Ishikawa (cell line): ENCODE data around the gene SIPA1.

Experiments
- CEBPB ChIP-seq: IDR thresholded peaks from 2 replicates; pipeline ENCODE4 v1.6.1; 2012
- CREB1 ChIP-seq: IDR thresholded peaks from 2 replicates; pipeline ENCODE4 v1.6.1; 2012; ENCODE audit warnings: low read depth
- EGR1 ChIP-seq: IDR thresholded peaks from 2 replicates; pipeline ENCODE4 v1.6.1; 2012
- EP300 ChIP-seq: IDR thresholded peaks from 2 replicates; pipeline ENCODE4 v1.6.1; 2012; ENCODE audit warnings: borderline replicate concordance
- FOXM1 ChIP-seq: IDR thresholded peaks from 2 replicates; pipeline ENCODE4 v1.6.1; 2012; ENCODE audit warnings: low read depth, borderline replicate concordance
- NFIC ChIP-seq: IDR thresholded peaks from 2 replicates; pipeline ENCODE4 v1.6.1; 2012
- RAD21 ChIP-seq: IDR thresholded peaks from 2 replicates; pipeline ENCODE4 v1.6.1; 2012; ENCODE audit warnings: low read depth
- TAF1 ChIP-seq: IDR thresholded peaks from 2 replicates; pipeline ENCODE4 v1.6.1; 2012; ENCODE audit warnings: low read depth, mild to moderate bottlenecking
- TCF12 ChIP-seq: IDR thresholded peaks from 2 replicates; pipeline ENCODE4 v1.6.1; 2012; ENCODE audit warnings: low read depth
- TEAD4 ChIP-seq: IDR thresholded peaks from 2 replicates; pipeline ENCODE4 v1.6.1; 2012
- YY1 ChIP-seq: IDR thresholded peaks from 2 replicates; pipeline ENCODE4 v1.6.1; 2012; ENCODE audit warnings: low read depth
- ZBTB7A ChIP-seq: IDR thresholded peaks from 2 replicates; pipeline ENCODE4 v1.6.1; 2012; ENCODE audit warnings: low read depth
- TF ChIP-seq, protein P1 (sequence below): IDR thresholded peaks from 2 replicates; pipeline ENCODE4 v1.6.1; 2012; ENCODE audit warnings: low read depth, mild to moderate bottlenecking
- TF ChIP-seq, protein P2 (sequence below): IDR thresholded peaks from 2 replicates; pipeline ENCODE4 v1.6.1; 2012
- TF ChIP-seq, protein P3 (sequence below): IDR thresholded peaks from 2 replicates; pipeline ENCODE4 v1.6.1; 2012

Gene SIPA1

DNA sequence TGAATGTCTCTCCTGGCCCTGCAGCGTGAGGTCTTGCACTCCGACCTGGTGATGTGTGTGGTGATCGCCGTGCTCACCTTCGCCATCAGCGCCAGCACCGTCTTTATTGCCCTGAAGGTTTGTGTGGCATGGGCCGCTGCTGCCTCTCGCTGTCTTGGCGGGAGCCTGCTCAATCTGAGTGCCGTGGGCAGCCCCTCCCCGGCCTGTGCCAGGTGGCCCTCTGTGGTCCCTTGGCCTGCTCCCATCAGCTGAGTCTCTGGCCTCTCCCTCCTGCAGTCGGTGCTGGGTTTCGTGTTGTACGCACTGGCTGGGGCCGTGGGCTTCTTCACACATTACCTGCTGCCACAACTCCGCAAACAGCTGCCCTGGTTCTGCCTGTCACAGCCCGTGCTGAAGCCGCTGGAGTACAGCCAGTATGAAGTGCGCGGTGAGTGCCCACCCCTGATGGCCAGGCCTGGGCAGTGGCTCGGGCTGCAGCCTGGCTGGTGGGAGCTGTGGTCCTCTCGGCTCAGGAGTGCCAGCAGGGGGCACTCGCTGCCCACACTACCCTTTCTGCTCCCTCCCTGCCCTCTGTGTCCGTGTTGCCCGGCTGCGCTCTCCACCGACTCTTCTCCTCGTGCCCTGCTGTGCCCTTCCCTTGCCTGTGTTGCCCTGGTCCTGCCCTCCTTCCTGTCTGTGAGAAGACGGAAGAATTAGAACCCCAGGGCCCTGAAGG is 12.1 kb upstream of the SIPA1 start:
- TF ChIP-seq FOXM1 (no peak), CREB1 (no peak), ZBTB7A (no peak), NFIC (no peak)
- TF ChIP-seq, protein P1, sequence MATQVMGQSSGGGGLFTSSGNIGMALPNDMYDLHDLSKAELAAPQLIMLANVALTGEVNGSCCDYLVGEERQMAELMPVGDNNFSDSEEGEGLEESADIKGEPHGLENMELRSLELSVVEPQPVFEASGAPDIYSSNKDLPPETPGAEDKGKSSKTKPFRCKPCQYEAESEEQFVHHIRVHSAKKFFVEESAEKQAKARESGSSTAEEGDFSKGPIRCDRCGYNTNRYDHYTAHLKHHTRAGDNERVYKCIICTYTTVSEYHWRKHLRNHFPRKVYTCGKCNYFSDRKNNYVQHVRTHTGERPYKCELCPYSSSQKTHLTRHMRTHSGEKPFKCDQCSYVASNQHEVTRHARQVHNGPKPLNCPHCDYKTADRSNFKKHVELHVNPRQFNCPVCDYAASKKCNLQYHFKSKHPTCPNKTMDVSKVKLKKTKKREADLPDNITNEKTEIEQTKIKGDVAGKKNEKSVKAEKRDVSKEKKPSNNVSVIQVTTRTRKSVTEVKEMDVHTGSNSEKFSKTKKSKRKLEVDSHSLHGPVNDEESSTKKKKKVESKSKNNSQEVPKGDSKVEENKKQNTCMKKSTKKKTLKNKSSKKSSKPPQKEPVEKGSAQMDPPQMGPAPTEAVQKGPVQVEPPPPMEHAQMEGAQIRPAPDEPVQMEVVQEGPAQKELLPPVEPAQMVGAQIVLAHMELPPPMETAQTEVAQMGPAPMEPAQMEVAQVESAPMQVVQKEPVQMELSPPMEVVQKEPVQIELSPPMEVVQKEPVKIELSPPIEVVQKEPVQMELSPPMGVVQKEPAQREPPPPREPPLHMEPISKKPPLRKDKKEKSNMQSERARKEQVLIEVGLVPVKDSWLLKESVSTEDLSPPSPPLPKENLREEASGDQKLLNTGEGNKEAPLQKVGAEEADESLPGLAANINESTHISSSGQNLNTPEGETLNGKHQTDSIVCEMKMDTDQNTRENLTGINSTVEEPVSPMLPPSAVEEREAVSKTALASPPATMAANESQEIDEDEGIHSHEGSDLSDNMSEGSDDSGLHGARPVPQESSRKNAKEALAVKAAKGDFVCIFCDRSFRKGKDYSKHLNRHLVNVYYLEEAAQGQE = no peak

DNA sequence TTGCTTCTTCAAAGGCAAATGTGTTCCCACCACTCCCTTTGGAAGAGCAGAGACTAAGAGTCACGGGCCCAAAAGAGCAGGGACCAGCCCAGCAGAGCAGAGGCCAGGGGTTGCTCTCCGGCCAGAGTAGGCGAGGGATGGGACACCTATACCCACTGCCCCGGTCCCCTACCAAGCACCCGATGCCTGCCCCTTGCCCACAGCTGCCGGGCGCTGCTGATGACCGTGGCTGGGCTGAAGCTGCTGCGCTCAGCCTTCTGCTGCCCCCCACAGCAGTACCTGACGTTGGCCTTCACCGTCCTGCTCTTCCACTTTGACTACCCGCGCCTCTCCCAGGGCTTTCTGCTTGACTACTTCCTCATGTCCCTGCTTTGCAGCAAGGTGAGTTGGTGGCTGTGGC is 10.7 kb upstream of the SIPA1 start:
- no peak for TF ChIP-seq CEBPB

DNA sequence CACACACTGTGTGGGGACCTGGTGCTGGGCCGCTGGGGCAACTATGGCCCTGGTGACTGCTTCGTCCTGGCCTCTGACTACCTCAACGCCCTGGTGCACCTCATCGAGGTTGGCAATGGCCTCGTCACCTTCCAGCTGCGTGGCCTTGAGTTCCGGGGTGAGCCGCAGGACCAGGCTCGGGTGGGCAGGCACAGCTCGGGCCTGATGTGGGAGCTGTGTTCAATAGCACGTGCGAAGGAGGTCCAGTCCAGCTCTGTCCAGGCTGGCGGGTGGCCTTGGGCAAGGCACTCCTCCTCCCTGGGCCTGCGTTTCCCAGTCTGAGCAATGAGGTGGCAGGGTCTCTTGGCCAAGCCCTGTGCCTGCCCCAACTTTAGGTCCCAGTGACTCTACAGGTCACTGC is 8.3 kb upstream of the SIPA1 start:
- no peak for TF ChIP-seq EP300
- no peak for TF ChIP-seq FOXM1
- no peak for TF ChIP-seq TEAD4
- no peak for TF ChIP-seq TAF1
- TF ChIP-seq ZBTB7A = no peak
- TF ChIP-seq, protein P2, sequence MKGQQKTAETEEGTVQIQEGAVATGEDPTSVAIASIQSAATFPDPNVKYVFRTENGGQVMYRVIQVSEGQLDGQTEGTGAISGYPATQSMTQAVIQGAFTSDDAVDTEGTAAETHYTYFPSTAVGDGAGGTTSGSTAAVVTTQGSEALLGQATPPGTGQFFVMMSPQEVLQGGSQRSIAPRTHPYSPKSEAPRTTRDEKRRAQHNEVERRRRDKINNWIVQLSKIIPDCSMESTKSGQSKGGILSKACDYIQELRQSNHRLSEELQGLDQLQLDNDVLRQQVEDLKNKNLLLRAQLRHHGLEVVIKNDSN = no peak
- no peak for TF ChIP-seq YY1

DNA sequence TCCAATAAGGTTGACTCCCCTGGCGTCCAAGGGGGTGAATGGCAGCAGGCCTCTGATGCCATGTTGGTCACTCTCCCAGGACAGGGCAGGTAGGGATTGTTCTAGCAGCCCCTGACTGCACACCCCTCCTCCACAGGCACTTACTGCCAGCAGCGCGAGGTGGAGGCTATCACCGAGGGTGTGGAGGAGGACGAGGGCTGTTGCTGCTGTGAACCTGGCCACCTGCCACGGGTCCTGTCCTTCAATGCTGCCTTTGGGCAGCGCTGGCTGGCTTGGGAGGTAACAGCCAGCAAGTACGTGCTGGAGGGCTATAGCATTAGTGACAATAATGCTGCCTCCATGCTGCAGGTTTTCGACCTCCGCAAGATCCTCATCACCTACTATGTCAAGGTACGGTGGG is 7.7 kb upstream of the SIPA1 start:
- TF ChIP-seq RAD21 = no peak
- TF ChIP-seq, protein P2 = no peak
- TF ChIP-seq, protein P3, sequence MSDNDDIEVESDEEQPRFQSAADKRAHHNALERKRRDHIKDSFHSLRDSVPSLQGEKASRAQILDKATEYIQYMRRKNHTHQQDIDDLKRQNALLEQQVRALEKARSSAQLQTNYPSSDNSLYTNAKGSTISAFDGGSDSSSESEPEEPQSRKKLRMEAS = no peak

DNA sequence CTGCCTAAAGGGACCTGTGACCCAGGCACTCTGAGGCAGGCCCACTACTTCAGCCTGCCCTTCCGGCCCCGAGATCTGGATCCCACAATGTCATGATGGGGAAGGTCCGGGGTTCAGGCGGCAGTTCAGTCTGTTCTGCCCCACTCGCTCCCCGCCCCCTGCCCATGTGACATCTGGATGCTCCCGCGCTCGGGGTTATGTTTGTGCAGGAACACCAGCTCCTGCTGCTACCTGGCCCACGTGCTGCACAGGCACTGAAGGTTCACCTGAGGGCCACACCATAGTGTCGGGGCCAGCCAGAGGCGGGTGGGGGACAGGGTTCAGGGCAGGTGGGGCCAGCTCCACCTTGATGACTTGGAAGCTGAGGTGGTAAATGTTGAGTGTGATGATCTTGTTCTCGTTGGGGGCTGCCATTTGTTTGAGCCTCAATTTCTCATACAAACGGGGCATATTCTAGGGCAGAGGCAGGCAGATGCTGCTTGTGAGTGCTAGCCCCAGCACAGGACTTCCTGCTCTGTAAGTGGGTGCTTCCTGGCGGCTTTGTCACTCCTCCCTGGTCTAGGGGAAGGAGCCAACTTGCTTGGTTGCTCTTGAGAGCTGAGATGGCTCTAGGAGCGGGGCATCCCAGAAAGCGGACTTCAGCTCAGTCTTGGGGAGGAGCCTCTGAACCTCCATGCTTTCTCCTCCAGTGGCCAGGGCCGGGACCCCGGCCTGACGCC is 4.4 kb upstream of the SIPA1 start:
- TF ChIP-seq FOXM1 (no peak), RAD21 (no peak), EGR1 (no peak), TCF12 (no peak), CREB1 (no peak), TAF1 (no peak), YY1 (no peak), ZBTB7A (no peak), CEBPB (no peak)
- TF ChIP-seq, protein P2 = no peak
- TF ChIP-seq, protein P3 = no peak
- TF ChIP-seq, protein P1 = no peak

DNA sequence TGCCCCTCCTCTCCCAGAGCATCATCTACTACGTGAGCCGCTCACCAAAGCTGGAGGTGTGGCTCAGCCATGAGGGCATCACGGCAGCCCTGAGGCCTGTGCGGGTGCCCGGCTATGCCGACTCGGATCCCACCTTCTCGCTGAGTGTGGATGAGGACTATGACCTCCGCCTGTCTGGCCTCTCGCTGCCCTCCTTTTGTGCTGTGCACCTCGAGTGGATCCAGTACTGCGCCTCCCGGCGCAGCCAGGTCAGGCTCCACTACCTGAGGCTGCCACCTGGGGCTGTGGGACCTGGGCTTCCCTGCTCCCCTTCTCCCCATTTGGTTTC is 3.8 kb upstream of the SIPA1 start:
- TF ChIP-seq YY1 (no peak), TAF1 (no peak), TEAD4 (no peak), NFIC (no peak), TCF12 (no peak), ZBTB7A (no peak), CEBPB (no peak), FOXM1 (no peak), RAD21 (no peak), EGR1 (no peak), CREB1 (no peak), EP300 (no peak)
- TF ChIP-seq, protein P2 = no peak
- TF ChIP-seq, protein P1 = no peak
- TF ChIP-seq, protein P3 = no peak
